ENCODE measurements around the gene HORMAD1.
"Not testable (repeated sequence)": the region's sequence is repeated elsewhere in the genome, so short reads cannot be mapped to it uniquely, and the experiment has no call there.

Gene HORMAD1

DNA sequence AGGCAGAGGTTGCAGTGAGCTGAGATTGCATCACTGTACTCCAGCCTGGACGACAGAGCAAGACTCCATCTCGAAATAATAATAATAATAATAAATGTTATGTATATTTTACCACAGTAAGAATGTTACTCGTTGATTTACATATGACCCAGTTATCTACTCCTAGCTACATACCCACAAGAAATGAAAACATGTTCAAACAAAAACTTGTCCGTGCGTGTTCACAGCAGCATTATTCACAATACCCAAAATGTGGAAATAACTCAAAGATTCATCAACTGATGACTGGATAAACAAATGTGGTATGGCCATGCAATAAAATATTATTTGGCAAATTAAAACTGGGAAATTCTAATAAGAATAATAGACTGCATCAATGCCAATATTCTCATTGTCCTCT is 59.5 kb downstream of the HORMAD1 start:
- DNase-seq (ENCODE audit: low read depth in 2 of 2): no peak
- TF ChIP-seq, protein P1, sequence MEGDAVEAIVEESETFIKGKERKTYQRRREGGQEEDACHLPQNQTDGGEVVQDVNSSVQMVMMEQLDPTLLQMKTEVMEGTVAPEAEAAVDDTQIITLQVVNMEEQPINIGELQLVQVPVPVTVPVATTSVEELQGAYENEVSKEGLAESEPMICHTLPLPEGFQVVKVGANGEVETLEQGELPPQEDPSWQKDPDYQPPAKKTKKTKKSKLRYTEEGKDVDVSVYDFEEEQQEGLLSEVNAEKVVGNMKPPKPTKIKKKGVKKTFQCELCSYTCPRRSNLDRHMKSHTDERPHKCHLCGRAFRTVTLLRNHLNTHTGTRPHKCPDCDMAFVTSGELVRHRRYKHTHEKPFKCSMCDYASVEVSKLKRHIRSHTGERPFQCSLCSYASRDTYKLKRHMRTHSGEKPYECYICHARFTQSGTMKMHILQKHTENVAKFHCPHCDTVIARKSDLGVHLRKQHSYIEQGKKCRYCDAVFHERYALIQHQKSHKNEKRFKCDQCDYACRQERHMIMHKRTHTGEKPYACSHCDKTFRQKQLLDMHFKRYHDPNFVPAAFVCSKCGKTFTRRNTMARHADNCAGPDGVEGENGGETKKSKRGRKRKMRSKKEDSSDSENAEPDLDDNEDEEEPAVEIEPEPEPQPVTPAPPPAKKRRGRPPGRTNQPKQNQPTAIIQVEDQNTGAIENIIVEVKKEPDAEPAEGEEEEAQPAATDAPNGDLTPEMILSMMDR (IDR thresholded peaks at IDR 0.05; ENCODE audit: low read depth, low read length): no peak
- no peak overlapping the region for H3K4me3 ChIP-seq (replicated peaks in 1 of 2; ENCODE audit: low read depth in 2 of 2, low read length in 2 of 2)

DNA sequence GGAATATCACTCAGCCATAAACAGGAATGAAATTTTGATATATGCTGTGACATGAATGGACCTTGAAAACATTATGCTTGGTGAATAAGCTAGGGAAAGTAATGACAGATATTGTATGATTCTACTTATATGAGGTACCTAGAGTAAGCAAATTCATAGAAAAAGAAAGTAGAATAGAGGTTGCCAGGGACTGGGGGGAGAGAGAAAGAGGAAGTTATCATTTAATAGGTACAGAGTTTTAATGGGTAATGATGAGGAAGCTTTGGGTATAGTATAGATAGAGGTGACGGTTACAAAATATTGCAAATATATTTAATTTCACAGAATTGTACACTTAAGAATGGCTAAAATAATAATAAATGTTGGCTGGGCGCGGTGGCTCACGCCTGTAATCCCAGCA is 60.1 kb downstream of the HORMAD1 start:
- H3K4me3 ChIP-seq (replicated peaks in 1 of 2; ENCODE audit: low read depth in 2 of 2, low read length in 2 of 2): no peak overlapping the region
- no peak for DNase-seq (ENCODE audit: low read depth in 2 of 2)
- TF ChIP-seq, protein P1 (IDR thresholded peaks at IDR 0.05; ENCODE audit: low read depth, low read length): no peak

DNA sequence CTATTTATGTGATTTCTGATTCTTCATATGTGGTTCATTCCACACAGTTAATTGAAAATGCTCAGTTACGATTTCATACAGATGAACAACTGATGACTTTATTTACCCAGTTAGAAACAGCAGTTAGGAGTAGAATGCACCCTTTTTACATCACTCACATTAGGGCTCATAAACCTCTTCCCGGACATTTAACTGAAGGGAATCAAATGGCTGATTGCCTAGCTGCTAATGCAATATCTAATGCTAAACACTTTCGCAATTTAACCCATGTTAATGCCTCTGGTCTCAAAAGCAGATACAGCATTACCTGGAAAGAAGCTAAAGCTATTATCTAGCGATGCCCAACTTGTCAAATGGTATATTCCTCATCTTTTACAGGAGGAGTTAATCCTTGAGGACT is 63.6 kb downstream of the HORMAD1 start:
- DNase-seq (ENCODE audit: low read depth in 2 of 2); H3K4me3 ChIP-seq (replicated peaks in 1 of 2; ENCODE audit: low read depth in 2 of 2, low read length in 2 of 2): not testable (repeated sequence)

DNA sequence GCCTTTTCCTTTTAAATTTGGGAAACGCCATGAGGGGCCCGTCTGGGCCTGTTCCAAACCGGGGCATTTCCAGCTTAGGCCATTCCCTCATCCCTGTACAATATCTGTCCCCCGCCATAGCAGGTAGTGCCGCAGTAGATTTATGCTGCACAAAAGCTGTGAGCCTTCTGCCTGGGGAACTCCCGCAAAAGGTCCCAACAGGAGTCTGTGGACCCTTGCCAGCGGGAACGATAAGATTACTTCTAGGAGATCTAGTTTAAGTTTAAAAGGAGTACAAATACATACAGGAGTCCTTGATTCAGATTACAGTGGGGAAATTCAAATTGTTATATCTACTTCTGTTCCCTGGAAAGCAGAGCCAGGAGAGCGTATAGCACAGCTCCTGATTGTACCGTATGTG is 66.1 kb downstream of the HORMAD1 start:
- H3K4me3 ChIP-seq (replicated peaks in 1 of 2; ENCODE audit: low read depth in 2 of 2, low read length in 2 of 2); DNase-seq (ENCODE audit: low read depth in 2 of 2): not testable (repeated sequence)

DNA sequence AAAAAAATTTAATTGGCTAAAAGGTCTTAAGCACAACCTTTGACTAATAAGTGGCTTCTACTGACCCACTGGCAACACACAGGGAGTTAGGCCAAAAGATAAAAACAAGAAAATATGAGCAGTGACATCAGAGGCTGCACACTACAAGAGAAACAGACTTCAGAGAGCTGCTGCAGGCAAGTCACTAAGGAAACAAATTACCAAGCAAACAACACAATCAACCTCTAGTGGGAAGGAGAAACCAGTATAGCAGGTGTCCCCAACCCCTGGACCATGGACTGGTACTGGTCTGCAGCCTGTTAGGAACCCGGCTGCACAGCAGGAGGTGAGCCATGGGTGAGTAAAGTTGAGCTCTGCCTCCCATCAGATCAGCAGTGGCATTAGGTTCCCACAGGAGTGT is 70.5 kb downstream of the HORMAD1 start:
- peak; percentile 11 to 71 for DNase-seq (ENCODE audit: low read depth in 2 of 2)
- TF ChIP-seq, protein P1 (IDR thresholded peaks at IDR 0.05; ENCODE audit: low read depth, low read length): no peak
- H3K4me3 ChIP-seq (replicated peaks in 1 of 2; ENCODE audit: low read depth in 2 of 2, low read length in 2 of 2): no peak overlapping the region

DNA sequence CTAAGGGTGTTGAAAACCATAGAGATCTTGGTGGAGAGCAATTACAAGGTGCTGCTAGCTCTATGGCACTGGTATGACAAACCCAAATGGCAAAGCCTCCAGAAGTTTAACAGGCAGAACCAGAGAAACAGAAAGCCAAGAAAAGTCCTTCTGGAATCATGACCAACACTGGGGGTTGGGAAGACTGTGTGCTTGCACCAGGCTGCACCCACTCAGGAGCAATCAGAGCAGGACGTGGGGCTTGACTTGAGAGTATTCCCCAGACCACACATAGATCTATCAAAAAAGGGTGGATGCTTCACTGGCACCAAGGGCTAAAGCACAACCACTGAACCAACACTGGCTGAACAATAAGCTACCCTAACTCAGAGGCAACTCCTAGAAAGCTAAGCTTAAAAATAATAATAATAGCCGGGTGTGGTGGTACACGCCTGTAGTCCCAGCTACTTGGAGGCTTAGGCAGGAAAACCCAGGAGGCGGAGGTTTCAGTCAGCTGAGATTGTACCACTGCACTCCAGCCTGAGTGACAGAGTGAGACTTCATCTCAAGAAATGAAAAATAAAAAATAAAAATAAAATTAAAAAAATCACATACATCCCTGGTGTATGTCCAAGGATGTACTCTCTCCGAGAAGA is 71.1 kb downstream of the HORMAD1 start:
- DNase-seq (ENCODE audit: low read depth in 2 of 2): no peak
- H3K4me3 ChIP-seq (replicated peaks in 1 of 2; ENCODE audit: low read depth in 2 of 2, low read length in 2 of 2): no peak overlapping the region
- TF ChIP-seq, protein P1 (IDR thresholded peaks at IDR 0.05; ENCODE audit: low read depth, low read length): no peak
